ENCODE data around the gene TNFRSF1A.
"Not testable (repeated sequence)": the region's sequence is repeated elsewhere in the genome, so short reads cannot be mapped to it uniquely, and the experiment has no call there.

TNFRSF1A gene

GRCh38 chr12:6340745-6341416 lies 995 bp downstream of the TNFRSF1A start:
- peak overlapping the region; percentile 92 for H3K4me3 ChIP-seq (ENCODE audit: low read depth, low read length)
- no peak for TF ChIP-seq CTCF (IDR thresholded peaks at IDR 0.05; ENCODE audit: control insufficient read depth, extremely low read depth, insufficient read depth)
- DNase-seq (ENCODE audit: low read depth) = no peak

- TF ChIP-seq CTCF (IDR thresholded peaks at IDR 0.05; ENCODE audit: control insufficient read depth, extremely low read depth, insufficient read depth) = no peak
- peak; percentile 78 for DNase-seq (ENCODE audit: low read depth)
- H3K4me3 ChIP-seq (ENCODE audit: low read depth, low read length) = peak overlapping the region; percentile 92
Observed at GRCh38 chr12:6340032-6340638, 1.7 kb downstream of the TNFRSF1A start.

GRCh38 chr12:6338955-6339354 lies 2.9 kb downstream of the TNFRSF1A start:
- DNase-seq (ENCODE audit: low read depth) = no peak
- TF ChIP-seq CTCF (IDR thresholded peaks at IDR 0.05; ENCODE audit: control insufficient read depth, extremely low read depth, insufficient read depth) = no peak
- H3K4me3 ChIP-seq (ENCODE audit: low read depth, low read length) = peak overlapping the region; percentile 92; the same call in 1 of the 2 replicates

GRCh38 chr12:6338536-6338935 lies 3.3 kb downstream of the TNFRSF1A start:
- not testable (repeated sequence) for DNase-seq (ENCODE audit: low read depth); H3K4me3 ChIP-seq (ENCODE audit: low read depth, low read length)

GRCh38 chr12:6337958-6338433 lies 3.9 kb downstream of the TNFRSF1A start:
- DNase-seq (ENCODE audit: low read depth) = no peak
- no peak for TF ChIP-seq CTCF (IDR thresholded peaks at IDR 0.05; ENCODE audit: control insufficient read depth, extremely low read depth, insufficient read depth)
- no peak overlapping the region for H3K4me3 ChIP-seq (ENCODE audit: low read depth, low read length)

- no peak for TF ChIP-seq CTCF (IDR thresholded peaks at IDR 0.05; ENCODE audit: control insufficient read depth, extremely low read depth, insufficient read depth)
- DNase-seq (ENCODE audit: low read depth) = no peak
- peak overlapping the region; percentile 50 for H3K4me3 ChIP-seq (ENCODE audit: low read depth, low read length)
Observed at GRCh38 chr12:6336889-6337853, 4.7 kb downstream of the TNFRSF1A start.

All from LNCaP clone FGC (cell line).